ENCODE data around the gene OAF. TPM values are rescaled to one million over a fixed set of nuclear protein-coding genes. Genes with fewer than 3 reads are reported as not detected.
"Not testable (repeated sequence)": the region's sequence is repeated elsewhere in the genome, so short reads cannot be mapped to it uniquely, and the experiment has no call there.

The OAF gene
- total RNA-seq, 1 donor from 2014 or later, result 30.0 TPM

DNA sequence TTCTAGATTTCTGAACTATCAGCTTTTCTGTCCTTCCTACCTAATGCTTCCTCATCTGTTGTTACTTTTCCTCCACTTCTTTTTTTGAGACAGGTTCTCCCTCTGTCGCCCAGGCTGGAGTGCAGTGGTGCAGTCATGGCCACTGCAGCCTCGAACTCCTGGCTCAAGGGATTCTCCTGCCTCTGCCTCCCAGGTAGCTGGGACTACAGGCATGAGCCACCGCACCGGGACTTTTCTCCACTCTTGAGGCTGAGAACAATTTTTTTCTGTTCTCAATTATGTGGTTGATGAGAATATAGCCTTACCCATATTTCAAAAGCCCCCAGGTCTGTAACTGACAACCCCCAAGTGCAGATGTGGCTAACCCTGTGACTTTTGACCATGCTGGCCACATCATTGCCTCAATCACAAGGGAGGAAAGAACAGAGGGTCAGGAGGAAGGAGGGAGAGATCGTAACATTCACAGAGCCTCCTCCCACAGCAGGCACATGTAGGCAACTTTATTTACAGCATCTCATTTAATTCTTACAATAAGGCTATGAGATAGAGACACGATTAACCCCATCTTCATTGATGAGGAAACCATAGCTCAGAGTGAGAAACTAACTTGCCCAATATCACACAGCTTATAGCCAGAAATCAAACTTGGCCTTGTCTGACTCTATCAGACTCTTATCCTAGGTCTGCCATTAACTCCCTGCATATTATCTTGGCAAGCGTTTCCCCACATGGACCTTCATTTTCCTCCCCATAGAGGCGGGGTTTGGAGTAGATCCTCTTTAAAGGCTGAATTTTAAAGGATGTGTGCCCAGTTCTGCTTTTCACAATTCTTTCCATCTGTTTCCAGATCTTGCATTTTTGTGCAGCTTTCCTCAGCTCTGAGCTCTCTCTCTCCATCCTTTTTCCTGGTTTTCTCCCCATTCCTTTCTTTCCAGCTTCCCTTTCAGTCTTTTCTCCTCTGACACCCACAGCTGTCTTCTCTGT is 38.7 kb downstream of the OAF start:
- DNase-seq (no peak), ATAC-seq (ENCODE audit: poor library complexity) (no peak)
- intact Hi-C loops (cut with DNase I), result no loop called here

DNA sequence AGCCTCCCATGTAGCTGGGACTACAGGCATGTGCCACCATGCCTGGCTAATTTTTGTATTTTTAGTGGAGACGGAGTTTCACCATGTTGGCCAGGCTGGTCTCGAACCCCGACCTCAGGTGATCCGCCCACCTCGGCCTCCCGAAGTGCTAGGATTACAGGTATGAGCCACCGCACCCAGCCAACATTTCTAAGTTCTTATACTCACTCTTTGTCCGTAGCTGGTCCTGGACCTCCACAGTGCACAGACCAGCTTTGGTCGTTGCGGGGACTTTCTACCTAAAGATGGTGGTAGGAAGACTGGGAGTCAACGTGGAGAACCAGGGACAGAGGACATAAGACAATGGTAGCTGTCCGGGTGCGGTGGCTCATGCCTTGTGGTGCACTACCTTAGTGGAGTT is 42.5 kb downstream of the OAF start:
- ATAC-seq (ENCODE audit: poor library complexity); intact Hi-C loops (cut with DNase I): not testable (repeated sequence)

DNA sequence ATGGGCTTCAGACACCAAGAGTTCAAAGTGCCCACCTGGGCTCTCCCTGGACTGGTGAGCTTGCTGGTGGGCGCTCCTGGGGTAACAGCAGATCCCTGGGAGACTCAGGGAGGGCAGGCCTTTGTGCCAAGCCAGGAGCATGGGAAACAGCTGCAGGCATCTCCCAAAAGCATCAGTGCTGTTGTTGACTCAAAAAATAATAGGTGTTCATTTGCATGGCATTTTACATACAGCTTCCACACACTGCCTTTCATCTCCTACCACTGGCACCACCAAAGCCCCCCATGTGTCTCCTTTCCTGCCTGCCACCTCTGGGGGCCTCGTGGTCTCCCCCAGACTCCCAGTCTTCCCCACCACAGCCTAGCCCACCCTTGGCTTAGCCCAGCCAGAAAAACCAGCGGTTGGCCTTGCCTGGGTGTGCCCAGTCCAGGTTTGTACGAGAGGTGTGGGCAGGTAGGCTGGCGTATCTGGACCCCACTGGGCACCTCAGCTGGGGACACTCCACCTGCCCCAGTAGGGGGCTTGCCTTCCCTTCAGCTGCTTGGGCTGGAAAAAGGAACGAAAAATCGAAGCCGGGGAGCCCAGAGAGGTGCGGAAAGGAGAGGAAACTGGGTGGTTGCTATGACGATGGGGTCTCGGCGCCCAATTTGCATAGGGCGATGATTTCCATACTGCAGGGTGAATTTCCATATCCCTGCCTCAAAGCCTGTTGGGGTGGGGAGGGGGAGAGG is 44.1 kb downstream of the OAF start:
- DNase-seq (no peak), ATAC-seq (ENCODE audit: poor library complexity) (no peak)
- intact Hi-C loops (cut with DNase I), result no loop called here

More for the DNA sequence above, 42.5 kb downstream of the OAF start:
- not testable (repeated sequence) for DNase-seq

DNA sequence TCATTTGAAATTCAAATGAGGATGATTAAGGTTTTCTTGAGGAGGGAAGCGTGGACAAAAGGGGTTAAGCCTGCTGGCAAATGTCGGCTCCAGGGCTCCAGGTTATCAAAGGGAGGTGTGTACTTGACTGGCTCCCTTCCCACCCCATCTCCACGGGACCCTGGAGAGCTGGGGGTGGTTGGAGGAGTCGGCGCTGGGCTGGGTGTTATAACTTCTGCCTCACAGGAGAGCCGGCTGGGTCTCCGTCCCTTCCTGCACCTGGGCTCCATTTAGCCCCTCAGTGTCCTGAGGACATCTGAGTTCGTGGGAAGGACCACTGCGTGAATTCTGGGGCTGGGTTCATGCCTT is 44.7 kb downstream of the OAF start:
- no peak for DNase-seq
- intact Hi-C loops (cut with DNase I), result no loop called here
- ATAC-seq (ENCODE audit: poor library complexity), result no peak

DNA sequence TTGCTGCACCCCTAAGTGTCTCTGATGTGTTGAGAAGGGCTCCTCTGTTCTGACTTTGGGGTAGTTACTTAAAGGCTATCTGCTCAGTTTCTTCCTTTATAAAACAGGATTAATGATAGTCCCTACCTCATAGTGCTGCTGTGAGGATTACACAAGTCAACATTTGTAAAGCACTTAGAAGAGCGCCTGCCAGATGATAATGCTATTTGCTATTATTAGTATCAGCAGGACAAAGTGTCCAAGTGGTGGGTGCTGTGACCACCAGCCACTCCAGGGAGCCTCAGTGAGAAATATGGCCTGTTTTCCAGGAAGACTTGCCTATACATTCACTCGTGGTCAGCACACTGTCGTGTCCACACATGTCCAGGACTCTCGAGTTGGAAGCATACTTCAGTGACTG is 45.3 kb downstream of the OAF start:
- ATAC-seq (ENCODE audit: poor library complexity) (peak; percentile 71), DNase-seq (no peak)
- intact Hi-C loops (cut with DNase I), result no loop called here

DNA sequence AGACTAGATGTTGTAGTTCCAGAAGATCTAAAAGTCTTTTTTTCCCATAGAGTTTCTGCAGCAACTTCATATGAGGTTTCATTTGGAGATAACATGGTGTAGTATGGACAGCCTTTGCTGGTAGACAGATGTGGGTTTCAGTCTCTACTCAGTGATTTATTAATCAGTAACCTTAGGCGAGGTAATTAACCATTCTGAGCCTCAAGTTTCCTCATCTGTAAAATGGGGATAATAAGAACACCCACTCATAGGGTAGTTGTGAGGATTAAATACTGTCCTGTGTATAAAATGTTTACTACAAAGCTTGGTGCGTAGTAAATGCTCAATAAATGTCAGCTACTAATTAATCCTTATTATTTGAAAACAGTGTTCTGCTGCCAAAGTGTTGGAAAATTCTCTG is 45.9 kb downstream of the OAF start:
- intact Hi-C loops (cut with DNase I), result no loop called here
- DNase-seq, result no peak

DNA sequence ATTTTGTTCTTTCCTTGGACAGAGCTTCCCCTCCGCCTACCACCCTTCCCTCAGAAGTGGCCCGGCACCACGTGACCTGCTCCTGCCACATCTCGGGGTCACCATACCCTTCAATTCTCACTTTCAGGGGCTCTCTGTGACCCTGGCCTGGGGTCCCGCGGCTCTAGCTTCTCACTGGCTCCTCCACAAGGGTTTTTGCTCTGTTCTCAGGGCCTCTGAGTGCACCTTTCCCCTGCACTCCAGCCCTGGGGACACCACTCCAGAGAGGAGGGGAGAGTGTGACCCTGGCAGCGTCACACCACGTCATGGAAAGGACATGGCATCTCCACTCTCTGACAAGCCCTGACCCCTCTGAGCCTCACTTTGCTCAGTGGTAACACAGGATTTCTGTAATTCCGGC is 46.5 kb downstream of the OAF start:
- DNase-seq (no peak), ATAC-seq (ENCODE audit: poor library complexity) (no peak)
- intact Hi-C loops (cut with DNase I), result no loop called here

More for the DNA sequence above, 45.9 kb downstream of the OAF start:
- ATAC-seq (ENCODE audit: poor library complexity), result no peak

DNA sequence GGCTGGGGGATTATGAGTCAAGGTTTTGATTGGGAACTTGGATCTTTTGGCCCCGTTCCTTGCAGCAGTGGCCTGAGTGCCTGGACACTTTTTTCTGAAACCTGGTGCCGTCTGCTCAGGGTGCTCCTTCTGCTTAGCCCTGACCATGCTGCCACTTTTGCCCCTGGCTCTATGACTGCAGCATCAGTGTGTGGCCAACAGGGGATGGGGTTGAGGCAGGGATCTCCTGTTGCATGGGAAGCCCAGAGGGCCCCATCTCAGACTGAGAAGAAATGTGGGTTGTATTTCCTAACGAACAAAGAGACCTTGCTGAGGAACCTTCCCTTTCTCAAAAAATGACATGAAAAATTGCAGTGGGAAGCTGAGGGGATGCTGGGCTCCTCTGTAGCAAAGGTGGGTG is 47.8 kb downstream of the OAF start:
- no peak for ATAC-seq (ENCODE audit: poor library complexity)
- intact Hi-C loops (cut with DNase I), result no loop called here
- DNase-seq, result no peak

DNA sequence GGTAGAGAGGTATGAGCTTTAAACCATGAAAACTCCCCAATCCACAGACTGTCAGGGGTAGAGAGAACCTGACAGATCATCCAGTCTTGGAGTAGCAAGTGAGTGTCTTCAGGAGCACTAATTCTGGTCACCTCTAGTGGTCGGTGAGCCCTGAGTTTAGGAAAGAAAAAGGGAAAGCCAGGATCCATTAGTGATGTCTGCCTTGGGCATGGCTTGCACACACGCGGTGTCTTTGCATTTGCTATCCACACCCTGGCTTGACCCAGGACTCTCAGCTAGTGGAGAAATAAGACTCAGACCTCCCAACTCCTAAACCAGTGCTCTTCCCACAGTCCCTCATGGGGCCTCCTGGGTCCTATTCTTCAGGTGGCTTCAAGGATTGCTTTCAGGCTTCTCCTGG is 48.4 kb downstream of the OAF start:
- DNase-seq, result no peak
- intact Hi-C loops (cut with DNase I), result no loop called here
- ATAC-seq (ENCODE audit: poor library complexity), result no peak

DNA sequence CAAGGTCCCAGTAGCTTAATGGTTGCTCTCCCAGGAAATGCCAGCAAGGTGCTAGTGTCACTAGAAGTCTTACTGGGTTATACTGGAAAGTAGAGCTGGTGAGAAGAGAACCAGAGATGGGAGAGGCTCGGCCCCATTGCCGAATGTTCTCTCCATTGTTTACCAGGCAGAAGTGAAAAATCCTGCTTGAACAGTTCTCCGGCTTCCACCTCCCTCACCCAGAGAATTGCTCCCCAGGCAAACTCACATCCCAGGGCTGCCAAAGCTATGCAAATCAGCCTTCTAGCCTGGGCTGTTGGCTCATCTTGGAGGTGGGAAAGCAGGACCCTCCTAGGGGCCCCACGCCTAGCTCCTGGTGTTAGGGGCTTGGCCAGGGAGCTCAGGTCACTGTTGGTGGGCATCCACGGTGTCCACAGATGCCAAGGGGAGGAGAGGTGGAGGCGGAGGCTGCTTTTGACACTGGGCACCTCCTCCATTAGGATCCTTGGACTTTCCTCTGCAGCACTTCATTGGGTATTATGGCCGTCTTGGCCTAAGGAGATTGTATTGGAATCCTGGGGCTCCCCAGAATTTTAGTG is 49.2 kb downstream of the OAF start:
- ATAC-seq (ENCODE audit: poor library complexity) (no peak), DNase-seq (no peak)
- intact Hi-C loops (cut with DNase I), result no loop called here

DNA sequence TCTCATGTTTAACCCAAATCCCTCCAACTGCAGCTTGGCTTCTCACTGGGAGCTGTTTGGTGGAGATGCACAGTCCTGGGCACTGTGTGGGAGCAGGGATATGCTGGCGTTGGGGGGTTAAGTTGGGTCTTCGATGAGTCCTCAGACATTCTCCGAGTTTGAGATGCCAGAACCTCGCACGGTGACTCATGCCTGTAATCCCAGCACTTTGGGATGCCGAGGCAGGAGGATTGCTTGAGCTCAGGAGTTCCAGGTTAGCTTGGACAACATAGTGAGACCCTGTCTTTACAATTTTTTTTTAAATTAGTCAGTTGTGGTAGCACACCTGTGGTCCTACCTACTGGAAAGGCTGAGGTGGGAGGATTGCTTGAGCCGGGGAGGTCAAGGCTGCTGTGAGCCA is 49.8 kb downstream of the OAF start:
- intact Hi-C loops (cut with DNase I), result no loop called here

DNA sequence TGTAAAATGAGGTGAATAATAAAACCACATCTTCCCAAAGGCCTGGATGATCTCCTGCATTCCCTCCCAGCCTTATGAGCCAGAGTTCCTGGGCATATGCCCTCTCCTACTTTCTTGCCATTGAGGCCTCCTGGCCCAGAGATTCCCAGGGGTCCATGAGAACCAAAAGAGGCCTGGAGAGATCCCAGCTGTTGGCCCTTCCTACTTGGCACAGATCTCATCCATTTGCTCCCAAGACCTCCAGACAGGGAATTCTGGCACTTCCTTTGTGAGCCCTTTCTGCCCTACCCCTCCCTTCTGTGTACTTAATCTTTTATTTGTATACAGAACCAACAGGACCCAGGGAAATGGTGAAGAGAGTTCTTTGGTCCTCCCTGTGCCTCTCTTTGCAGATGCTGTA is 50.5 kb downstream of the OAF start:
- ATAC-seq (ENCODE audit: poor library complexity), result no peak
- no peak for DNase-seq
- intact Hi-C loops (cut with DNase I), result no loop called here

More for the DNA sequence above, 49.8 kb downstream of the OAF start:
- no peak for DNase-seq
- no peak for ATAC-seq (ENCODE audit: poor library complexity)

DNA sequence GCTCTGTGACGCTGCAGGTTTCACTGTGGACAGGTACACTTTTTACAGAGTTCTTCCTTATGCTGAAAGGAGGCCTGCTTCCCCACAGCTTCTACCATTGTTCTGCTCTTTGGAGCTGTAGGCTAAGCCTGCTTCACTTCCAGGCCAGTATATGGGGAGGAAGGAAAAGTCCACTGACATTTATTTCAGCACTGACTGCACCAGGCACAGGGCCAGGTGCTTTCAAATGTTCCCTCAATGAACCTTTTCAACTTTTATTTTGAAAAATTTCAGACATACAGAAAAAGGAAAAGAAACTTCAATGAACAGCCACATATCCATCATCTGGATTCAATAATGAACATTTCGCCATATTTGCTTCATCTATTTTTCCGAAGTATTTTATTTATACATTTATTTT is 51.1 kb downstream of the OAF start:
- ATAC-seq (ENCODE audit: poor library complexity), result no peak
- DNase-seq, result no peak
- intact Hi-C loops (cut with DNase I), result no loop called here

DNA sequence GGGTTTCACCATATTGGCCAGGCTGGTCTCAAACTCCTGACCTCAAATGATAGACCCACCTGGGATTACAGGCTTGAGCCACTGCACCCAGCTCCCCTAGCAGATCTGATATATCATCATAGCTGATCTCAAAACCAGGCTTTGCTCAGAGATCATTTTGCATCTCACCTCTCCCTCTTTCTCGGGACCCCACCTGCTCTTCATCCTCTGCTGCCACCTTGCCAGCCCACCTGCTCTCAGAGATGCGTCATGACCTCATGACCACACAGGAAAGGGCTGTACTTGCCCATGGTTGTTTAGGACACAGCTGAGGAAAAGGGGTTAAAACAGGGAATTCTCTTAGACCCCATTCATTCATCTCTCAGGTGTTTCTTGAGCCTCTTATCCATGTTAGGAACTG is 56.5 kb downstream of the OAF start:
- DNase-seq (no peak), ATAC-seq (ENCODE audit: poor library complexity) (no peak)
- intact Hi-C loops (cut with DNase I), result no loop called here

DNA sequence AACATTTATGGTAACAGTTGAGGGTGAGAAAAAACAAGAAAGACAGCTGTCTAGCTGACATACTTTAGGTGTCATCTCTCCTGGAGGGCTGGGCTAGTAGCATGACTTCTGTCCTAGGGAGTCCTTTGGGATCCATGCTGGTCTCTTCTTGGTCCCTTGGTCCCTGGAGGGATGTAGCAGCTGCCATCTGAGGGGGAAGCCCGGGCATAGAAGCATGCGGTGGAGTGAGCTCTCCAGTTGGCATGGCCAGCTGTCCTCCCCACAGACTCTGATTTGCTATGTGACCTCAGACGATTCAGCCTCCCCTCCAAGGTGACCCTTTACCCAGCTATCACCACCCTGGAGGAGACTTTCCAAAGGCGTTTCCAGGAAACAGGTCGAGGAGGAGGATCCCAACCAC is 57.9 kb downstream of the OAF start:
- no peak for DNase-seq
- intact Hi-C loops (cut with DNase I), result no loop called here
- ATAC-seq (ENCODE audit: poor library complexity), result no peak

DNA sequence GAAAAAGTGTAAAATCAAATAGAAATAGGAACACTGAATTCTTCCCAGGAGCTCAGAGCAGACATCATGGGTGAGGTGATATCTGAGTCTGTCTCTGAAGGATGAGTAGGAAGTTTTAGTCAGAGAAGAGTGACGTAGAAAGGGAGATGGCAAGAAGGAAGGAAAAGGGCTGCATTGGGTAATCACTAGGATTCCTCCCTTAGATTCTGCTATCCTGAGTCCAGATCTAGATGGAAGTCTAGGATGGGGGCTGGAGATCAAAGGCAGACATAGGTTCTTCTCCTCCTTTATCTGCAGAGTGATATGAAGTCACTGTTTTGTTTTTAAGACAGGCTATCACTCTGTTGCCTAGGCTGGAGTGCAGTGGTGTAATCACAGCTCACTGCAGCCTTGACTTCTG is 59.6 kb downstream of the OAF start:
- no peak for ATAC-seq (ENCODE audit: poor library complexity)
- no peak for DNase-seq
- intact Hi-C loops (cut with DNase I), result no loop called here

DNA sequence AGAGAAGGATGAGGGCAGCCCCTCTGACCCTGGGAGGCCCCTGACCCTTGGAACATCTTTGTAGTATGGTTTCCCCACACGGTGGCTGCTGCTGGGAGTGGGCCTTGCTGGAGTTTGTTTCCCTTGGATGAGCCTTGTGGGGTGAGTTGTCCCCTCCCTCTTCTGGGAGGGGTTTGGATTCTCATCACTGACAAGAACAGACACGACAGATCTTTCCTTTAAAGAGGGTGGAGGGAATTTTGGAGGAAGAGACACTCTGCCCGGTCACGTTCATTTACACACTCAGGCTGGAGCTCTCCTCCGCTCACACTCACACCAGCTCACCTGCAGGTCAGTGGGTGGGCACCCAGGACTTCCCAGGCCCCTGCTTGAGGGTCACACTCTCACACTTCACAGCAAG is 60.8 kb downstream of the OAF start:
- DNase-seq (no peak), ATAC-seq (ENCODE audit: poor library complexity) (no peak)
- intact Hi-C loops (cut with DNase I), result no loop called here

DNA sequence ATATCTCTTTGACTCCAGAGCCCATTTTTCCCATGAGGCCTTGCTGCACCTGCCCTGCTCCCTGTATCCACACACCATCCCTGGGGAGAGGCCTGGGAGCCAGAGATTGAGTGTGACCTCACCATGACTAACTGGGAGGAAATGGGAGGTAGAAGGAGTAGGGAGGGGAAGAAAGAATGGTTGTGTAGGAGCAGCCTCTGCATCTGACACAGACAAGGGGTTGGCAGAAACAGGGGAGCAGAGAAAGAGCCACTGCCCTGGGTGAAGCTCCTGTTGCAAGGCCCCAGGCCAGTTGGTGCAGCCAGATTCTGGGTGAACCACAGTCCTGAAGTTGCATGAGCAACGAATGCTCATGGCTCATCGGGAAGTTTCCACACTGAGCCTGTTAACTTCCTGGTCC is 61.5 kb downstream of the OAF start:
- no peak for ATAC-seq (ENCODE audit: poor library complexity)
- intact Hi-C loops (cut with DNase I), result no loop called here
- no peak for DNase-seq

DNA sequence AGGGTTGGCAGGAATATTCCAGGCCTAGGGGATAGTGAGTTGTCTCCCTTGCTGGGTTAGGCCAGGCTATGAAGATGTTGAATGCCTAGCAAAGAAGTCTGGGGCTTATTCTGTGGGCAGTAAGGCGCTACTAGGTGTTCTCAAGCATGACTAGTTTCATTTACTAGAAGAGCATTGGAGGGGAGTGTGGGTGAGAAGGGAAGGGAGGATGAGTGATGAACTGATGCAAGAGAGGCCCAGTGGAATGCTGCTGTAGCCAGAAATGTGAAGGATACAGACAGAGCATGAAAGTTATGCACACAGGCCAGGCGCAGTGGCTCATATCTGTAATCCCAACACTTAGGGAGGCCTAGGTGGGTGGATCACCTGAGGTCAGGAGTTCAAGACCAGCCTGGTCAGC is 62.6 kb downstream of the OAF start:
- DNase-seq, result no peak
- intact Hi-C loops (cut with DNase I), result no loop called here
- ATAC-seq (ENCODE audit: poor library complexity), result no peak

DNA sequence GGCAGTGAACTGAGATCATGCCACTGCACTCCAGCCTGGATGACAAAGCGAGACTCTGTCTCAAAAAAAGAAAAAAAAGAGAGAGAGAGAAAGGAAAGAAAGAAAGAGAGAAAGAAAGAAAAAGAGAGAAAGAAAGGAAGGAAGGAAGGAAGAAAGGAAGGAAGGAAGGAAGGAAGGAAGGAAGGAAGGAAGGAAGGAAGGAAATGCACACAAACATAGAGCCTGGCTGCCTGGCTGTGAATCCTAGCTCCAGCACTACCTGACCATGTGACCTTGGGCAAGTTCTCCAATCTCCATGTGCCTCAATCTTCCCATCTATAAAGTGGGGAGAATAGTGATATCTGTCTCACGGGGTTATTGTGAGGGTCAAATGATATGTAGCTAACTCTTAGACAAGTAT is 63.1 kb downstream of the OAF start:
- DNase-seq; intact Hi-C loops (cut with DNase I); ATAC-seq (ENCODE audit: poor library complexity): not testable (repeated sequence)

Measured in Right ventricle myocardium superior (tissue), 1 donor.